HFF-Myc (cell line): ENCODE results near the gene SLC30A1.

Experiments used
- DNase-seq: peaks from one replicate; pipeline ENCODE4 v3.0.0-alpha.2; 2011; ENCODE audit warnings: low read depth; ENCODE audit errors: extremely low read depth
- H3K4me3 ChIP-seq: replicated peaks from 2 replicates; pipeline ENCODE4 v1.5.1; 2011; ENCODE audit warnings: low read depth, mild to moderate bottlenecking, control low read depth, low read length
- TF ChIP-seq, protein P1 (sequence below): IDR thresholded peaks from 2 replicates; pipeline ENCODE4 v1.5.1; 2012; ENCODE audit warnings: mild to moderate bottlenecking, low read depth, low read length, control low read depth; ENCODE audit errors: missing control alignments

Gene SLC30A1

DNA sequence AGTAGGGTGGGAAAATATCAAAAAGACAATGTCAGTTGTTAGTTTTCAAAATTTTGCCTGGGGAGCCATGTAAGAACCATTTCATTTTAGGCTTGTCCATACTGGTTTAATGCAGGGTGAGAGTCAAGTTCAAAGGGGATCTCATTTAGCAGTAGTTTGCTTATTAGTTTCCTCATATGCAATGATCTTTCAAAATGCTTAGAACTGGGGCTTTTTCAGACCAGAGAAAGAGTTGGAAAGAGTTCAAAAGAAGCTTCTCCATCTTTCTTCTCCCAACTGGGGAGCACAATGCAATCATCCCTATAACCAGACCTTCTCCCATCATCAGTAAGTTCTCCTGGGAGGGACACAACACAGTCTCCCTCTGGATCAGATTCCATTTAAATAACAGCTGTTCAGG is 16.5 kb upstream of the SLC30A1 start:
- TF ChIP-seq, protein P1, sequence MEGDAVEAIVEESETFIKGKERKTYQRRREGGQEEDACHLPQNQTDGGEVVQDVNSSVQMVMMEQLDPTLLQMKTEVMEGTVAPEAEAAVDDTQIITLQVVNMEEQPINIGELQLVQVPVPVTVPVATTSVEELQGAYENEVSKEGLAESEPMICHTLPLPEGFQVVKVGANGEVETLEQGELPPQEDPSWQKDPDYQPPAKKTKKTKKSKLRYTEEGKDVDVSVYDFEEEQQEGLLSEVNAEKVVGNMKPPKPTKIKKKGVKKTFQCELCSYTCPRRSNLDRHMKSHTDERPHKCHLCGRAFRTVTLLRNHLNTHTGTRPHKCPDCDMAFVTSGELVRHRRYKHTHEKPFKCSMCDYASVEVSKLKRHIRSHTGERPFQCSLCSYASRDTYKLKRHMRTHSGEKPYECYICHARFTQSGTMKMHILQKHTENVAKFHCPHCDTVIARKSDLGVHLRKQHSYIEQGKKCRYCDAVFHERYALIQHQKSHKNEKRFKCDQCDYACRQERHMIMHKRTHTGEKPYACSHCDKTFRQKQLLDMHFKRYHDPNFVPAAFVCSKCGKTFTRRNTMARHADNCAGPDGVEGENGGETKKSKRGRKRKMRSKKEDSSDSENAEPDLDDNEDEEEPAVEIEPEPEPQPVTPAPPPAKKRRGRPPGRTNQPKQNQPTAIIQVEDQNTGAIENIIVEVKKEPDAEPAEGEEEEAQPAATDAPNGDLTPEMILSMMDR = no peak
- no peak overlapping the region for H3K4me3 ChIP-seq
- DNase-seq = no peak

DNA sequence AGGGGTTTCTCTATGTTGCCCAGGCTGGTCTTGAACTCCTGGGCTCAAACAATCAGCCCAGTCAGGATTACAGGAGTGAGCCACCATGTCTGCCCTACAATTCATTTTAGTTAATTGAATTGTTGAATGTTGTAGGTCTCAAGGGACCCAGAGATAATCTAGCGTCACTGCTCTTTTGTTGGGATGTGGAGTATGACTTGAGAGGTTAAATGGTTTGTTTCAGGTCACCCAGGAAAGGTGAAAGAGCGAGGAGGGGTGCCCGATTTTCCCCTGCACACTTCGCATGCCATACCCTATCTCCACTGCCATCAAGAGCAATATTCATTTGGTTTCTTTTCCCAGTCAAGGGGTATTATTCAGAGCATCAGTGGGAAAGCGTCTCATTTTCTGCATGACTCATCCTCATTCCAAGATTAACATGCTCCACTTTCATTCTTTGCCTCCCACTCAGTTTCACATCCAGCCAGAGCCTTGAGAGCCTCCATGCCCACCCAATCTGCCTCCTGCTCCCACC is 13.1 kb upstream of the SLC30A1 start:
- H3K4me3 ChIP-seq = no peak overlapping the region
- peak; percentile 41 for DNase-seq
- TF ChIP-seq, protein P1 = no peak

DNA sequence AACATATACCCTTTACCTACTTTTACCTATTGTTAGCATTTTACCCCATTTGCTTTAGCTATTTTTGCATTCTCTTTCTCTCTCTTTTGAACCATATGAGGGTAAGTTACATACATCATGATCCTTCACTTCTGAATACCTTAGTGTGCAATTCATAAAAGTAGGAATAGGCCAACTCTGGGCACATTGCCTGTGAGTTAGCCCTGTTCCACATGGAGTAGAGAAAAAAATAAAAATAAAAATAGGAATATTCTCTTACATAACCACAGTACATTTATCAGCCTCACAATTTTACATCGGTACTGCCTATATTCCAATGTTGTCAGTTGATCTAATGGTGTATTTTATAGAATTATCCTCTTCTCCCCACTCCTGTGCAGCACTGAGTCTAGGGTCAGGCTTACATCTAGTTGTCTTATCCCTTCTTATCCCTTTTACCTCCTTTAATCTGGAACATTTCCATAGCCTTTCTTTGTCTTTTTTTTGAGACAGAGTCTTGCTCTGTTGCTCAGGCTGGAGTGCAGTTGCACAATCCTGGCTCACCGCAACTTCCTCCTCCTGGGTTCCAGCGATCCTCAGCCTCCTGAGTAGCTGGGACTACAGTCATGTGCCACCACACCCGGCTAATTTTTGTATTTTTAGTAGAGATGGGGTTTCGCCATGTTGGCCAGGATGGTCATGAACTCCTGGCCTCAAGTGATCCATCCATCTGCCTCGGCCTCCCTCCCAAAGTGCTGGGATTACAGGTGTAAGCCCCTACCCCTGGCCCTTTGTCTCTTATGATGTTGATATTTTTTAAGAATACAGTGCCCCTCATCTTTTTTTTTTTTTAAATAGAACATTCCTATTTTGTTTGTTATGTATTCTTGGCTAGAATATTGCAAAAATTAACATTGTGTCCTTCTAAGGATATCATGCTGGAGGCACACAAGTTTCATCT is 11.1 kb upstream of the SLC30A1 start:
- no peak for DNase-seq
- TF ChIP-seq, protein P1 = no peak
- H3K4me3 ChIP-seq = no peak overlapping the region

DNA sequence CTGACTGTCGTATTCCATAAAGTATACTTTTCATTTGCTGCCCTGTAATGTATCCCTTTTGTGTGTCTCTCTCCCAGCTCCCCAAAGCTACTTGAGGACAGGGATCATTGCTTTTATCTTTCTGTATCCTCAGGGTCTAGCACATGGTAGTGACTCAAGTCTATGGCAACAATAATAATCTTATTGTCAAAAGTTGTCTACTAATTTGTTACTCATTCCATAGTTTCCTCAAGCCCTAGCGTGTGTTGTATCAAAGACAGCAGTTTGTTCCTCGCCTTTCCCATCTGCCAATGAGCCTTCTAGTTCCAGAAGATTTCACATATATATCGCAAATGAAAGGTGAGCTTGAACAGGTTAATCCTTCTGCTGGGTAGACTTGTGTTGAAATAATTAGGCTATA is 9.8 kb upstream of the SLC30A1 start:
- H3K4me3 ChIP-seq = no peak overlapping the region
- no peak for DNase-seq
- TF ChIP-seq, protein P1 = no peak

DNA sequence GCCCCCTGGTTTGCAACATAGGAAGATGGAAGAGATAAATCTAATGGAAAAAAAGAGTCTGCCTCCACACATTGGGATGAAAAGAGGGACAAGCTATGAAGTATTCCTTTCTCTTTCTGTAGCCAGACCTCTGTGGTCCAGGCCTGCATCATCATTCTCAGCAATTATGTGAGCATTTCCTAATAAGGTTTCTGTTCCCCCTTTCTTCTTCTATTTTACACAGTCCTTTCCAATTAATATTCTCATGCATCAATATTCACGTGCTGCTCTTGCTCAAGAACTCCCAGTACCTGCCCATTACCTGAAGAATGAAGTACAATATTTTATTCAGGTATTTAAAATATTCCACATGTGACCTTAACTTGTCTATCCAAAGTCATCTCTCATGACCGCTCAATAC is 8.2 kb upstream of the SLC30A1 start:
- TF ChIP-seq, protein P1 = no peak
- H3K4me3 ChIP-seq = no peak overlapping the region
- no peak for DNase-seq

DNA sequence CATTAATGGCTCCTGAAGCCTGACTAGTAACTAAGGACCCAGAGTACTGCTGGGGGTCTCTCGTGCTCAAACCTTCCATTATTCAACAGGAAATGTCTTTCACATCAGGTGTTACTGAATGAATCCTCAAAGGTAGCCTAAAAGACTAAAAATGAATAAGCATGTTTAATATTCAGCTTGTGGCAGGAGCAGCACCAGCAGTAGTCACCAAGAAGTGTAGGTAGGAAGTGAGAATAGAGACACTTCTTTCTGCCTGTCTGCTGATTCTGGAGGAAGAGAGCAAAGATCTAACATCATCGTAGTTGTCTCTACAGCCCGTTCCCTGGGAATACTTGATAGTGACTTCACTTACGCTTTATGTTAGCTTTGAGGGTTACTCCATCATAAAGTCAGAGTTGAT is 7.6 kb upstream of the SLC30A1 start:
- TF ChIP-seq, protein P1 = no peak
- no peak overlapping the region for H3K4me3 ChIP-seq

More for the DNA sequence above, 7.6 kb upstream of the SLC30A1 start:
- no peak for DNase-seq
